Erythroblast (primary cell): Measurements from ENCODE around the gene SPINK8.

Source experiments
- GATA1 ChIP-seq: IDR thresholded peaks from 2 replicates; pipeline ENCODE4 v1.6.1; 2011; ENCODE audit warnings: low read depth, mild to moderate bottlenecking, control low read depth, low read length, moderate library complexity
- POLR2A ChIP-seq: IDR thresholded peaks from 2 replicates; pipeline ENCODE4 v1.6.1; 2011; ENCODE audit warnings: mild to moderate bottlenecking, low read length

DNA sequence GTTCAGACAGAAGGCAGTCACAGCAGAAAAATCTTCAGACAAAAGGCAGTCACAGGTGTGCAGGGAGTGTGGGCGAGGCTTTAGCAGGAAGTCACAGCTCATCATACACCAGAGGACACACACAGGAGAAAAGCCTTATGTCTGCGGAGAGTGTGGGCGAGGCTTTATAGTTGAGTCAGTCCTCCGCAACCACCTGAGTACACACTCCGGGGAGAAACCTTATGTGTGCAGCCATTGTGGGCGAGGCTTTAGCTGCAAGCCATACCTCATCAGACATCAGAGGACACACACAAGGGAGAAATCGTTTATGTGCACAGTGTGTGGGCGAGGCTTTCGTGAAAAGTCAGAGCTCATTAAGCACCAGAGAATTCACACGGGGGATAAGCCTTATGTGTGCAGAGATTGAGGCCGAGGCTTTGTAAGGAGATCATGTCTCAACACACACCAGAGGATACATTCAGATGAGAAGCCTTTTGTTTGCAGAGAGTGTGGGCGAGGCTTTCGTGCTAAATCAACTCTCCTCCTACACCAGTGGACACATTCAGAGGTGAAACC, 65.0 kb downstream of the SPINK8 start:
- TF ChIP-seq POLR2A (no peak), GATA1 (no peak)
